Trophoblast cell (in vitro differentiated cells and primary cell): ENCODE measurements around the gene RAET1L.

Experiments used
- DNase-seq, 2 donors: peaks; one replicate each; pipeline ENCODE4 v3.0.0-alpha.2; 2016
- H2AFZ ChIP-seq: 2 replicates; pipeline ENCODE4 v1.6.1; 2013; ENCODE audit warnings: low read length, moderate library complexity, mild to moderate bottlenecking; ENCODE audit not compliant: insufficient read depth, poor library complexity
- H2AK5ac ChIP-seq: 2 replicates; pipeline ENCODE4 v1.6.1; 2013; ENCODE audit warnings: mild to moderate bottlenecking, low read length
- H2BK120ac ChIP-seq: 2 replicates; pipeline ENCODE4 v1.6.1; 2013; ENCODE audit warnings: low read length, mild to moderate bottlenecking, moderate library complexity; ENCODE audit not compliant: insufficient read depth, poor library complexity
- H2BK12ac ChIP-seq: 2 replicates; pipeline ENCODE4 v1.6.1; 2013; ENCODE audit warnings: mild to moderate bottlenecking, low read length, moderate library complexity
- H2BK5ac ChIP-seq: 2 replicates; pipeline ENCODE4 v1.6.1; 2013; ENCODE audit warnings: low read length, low read depth, moderate library complexity, mild to moderate bottlenecking; ENCODE audit not compliant: poor library complexity
- H3K14ac ChIP-seq: 2 replicates; pipeline ENCODE4 v1.6.1; 2013; ENCODE audit warnings: mild to moderate bottlenecking, low read length
- H3K18ac ChIP-seq: 2 replicates; pipeline ENCODE4 v1.6.1; 2013; ENCODE audit warnings: mild to moderate bottlenecking, low read length
- H3K23ac ChIP-seq: 2 replicates; pipeline ENCODE4 v1.6.1; 2013; ENCODE audit warnings: low read length
- H3K27ac ChIP-seq: 2 replicates; pipeline ENCODE4 v1.5.1; 2013; ENCODE audit warnings: low read depth, mild to moderate bottlenecking, inconsistent platforms, low read length, moderate library complexity
- H3K27me3 ChIP-seq: 2 replicates; pipeline ENCODE4 v1.6.1; 2013; ENCODE audit warnings: inconsistent platforms, mild to moderate bottlenecking, low read length, moderate library complexity; ENCODE audit not compliant: insufficient read depth
- H3K36me3 ChIP-seq, 2 experiments: 1 replicate in 1 of 2; 2 replicates in 1 of 2; pipeline ENCODE4 v1.6.1; 2013; ENCODE audit warnings: low read length in 2 of 2, mild to moderate bottlenecking in 2 of 2, moderate library complexity in 1 of 2; ENCODE audit not compliant: insufficient read depth in 2 of 2, control insufficient read depth in 1 of 2
- H3K4ac ChIP-seq: 2 replicates; pipeline ENCODE4 v1.6.1; 2013; ENCODE audit warnings: low read depth, mild to moderate bottlenecking, low read length, moderate library complexity
- H3K4me1 ChIP-seq, 2 experiments: 1 replicate in 1 of 2; 2 replicates in 1 of 2; pipeline ENCODE4 v1.6.1; 2013; ENCODE audit warnings: low read length in 2 of 2, mild to moderate bottlenecking in 2 of 2, moderate library complexity in 1 of 2; ENCODE audit not compliant: insufficient read depth in 2 of 2, control insufficient read depth in 1 of 2
- H3K4me2 ChIP-seq: 2 replicates; pipeline ENCODE4 v1.6.1; 2013; ENCODE audit warnings: inconsistent platforms, mild to moderate bottlenecking, low read length, moderate library complexity
- H3K4me3 ChIP-seq: 2 replicates; pipeline ENCODE4 v1.5.1; 2013; ENCODE audit warnings: mild to moderate bottlenecking, low read depth, low read length, inconsistent platforms
- H3K79me1 ChIP-seq: one replicate; pipeline ENCODE4 v1.6.1; 2013; ENCODE audit warnings: low read length
- H3K79me2 ChIP-seq: 2 replicates; pipeline ENCODE4 v1.6.1; 2013; ENCODE audit warnings: low read length, mild to moderate bottlenecking; ENCODE audit not compliant: control insufficient read depth, insufficient read depth, poor library complexity
- H3K9ac ChIP-seq: 2 replicates; pipeline ENCODE4 v1.6.1; 2013; ENCODE audit warnings: mild to moderate bottlenecking, low read length
- H3K9me3 ChIP-seq: 2 replicates; pipeline ENCODE4 v1.6.1; 2013; ENCODE audit warnings: low read depth, mild to moderate bottlenecking, control low read depth, inconsistent platforms, low read length; ENCODE audit not compliant: insufficient read depth
- H4K12ac ChIP-seq: 2 replicates; pipeline ENCODE4 v1.6.1; 2013; ENCODE audit warnings: low read depth, mild to moderate bottlenecking, low read length, moderate library complexity
- H4K8ac ChIP-seq: 2 replicates; pipeline ENCODE4 v1.6.1; 2013; ENCODE audit warnings: low read depth, mild to moderate bottlenecking, low read length, moderate library complexity
- H4K91ac ChIP-seq: one replicate; pipeline ENCODE4 v1.6.1; 2013; ENCODE audit warnings: low read depth, mild to moderate bottlenecking, low read length, moderate library complexity
- WGBS: extraction: QIAGEN DNeasy Blood & Tissue Kit; methylation state at CpG from one replicate; pipeline ENCODE4 v1.1.7; 2013; ENCODE audit warnings: missing lambda C conversion rate; ENCODE audit not compliant: insufficient read length, insufficient coverage; ENCODE audit errors: extremely low coverage; 5-methylcytosine and 5-hydroxymethylcytosine counted together

RAET1L gene

GRCh38 chr6:150001295-150002008 lies 23.9 kb downstream of the RAET1L start:
- DNase-seq: no peak
- Histone ChIP-seq H4K12ac (no peak overlapping the region), H3K14ac (no peak overlapping the region), H2AK5ac (no peak overlapping the region), H3K4me2 (no peak overlapping the region), H3K23ac (no peak overlapping the region), H3K79me2 (no peaks in the 10 kb centered on the region), H3K4ac (no peak overlapping the region), H2BK12ac (no peak overlapping the region), H3K4me3 (no peak overlapping the region), H3K36me3 (no peaks in the 10 kb centered on the region), H4K8ac (no peak overlapping the region), H2AFZ (no peak overlapping the region), H4K91ac (no peak overlapping the region), H3K9ac (no peak overlapping the region), H3K9me3 (peaks cover 9% of the 10 kb centered on the region), H3K27ac (no peak overlapping the region), H2BK120ac (no peak overlapping the region), H3K79me1 (no peaks in the 10 kb centered on the region), H2BK5ac (no peak overlapping the region), H3K4me1 (peaks cover 3% of the 10 kb centered on the region in 2 experiments), H3K18ac (no peak overlapping the region), H3K27me3 (peaks cover 8% of the 10 kb centered on the region)
- WGBS: no CpG with 5 or more reads among the region's 3 CpGs

- Histone ChIP-seq H2BK5ac (no peak overlapping the region), H3K9me3 (peaks cover 2% of the 10 kb centered on the region), H3K27me3 (peaks cover 6% of the 10 kb centered on the region), H2BK120ac (no peak overlapping the region), H2BK12ac (no peak overlapping the region), H3K23ac (no peak overlapping the region), H3K4ac (no peak overlapping the region), H2AFZ (no peak overlapping the region), H4K12ac (no peak overlapping the region), H4K91ac (no peak overlapping the region), H3K4me1 (peaks cover 3% of the 10 kb centered on the region in 2 experiments), H3K79me1 (no peaks in the 10 kb centered on the region), H3K14ac (no peak overlapping the region), H3K9ac (no peak overlapping the region), H3K79me2 (no peaks in the 10 kb centered on the region), H3K36me3 (no peaks in the 10 kb centered on the region), H3K27ac (no peak overlapping the region), H3K18ac (no peak overlapping the region), H3K4me2 (no peak overlapping the region), H3K4me3 (no peak overlapping the region), H4K8ac (no peak overlapping the region), H2AK5ac (no peak overlapping the region)
- WGBS: no CpG with 5 or more reads among the region's 2 CpGs
- no peak for DNase-seq
These were observed 25.7 kb downstream of the RAET1L start for GRCh38 chr6:149999636-150000035.

- Histone ChIP-seq H4K91ac (no peak overlapping the region), H2BK120ac (no peak overlapping the region), H3K14ac (no peak overlapping the region), H4K12ac (no peak overlapping the region), H3K18ac (no peak overlapping the region), H3K9ac (no peak overlapping the region), H2BK12ac (no peak overlapping the region), H3K36me3 (no peaks in the 10 kb centered on the region), H2AFZ (no peak overlapping the region), H3K4me3 (no peak overlapping the region), H3K27ac (no peak overlapping the region), H3K23ac (no peak overlapping the region), H3K27me3 (peaks cover 11% of the 10 kb centered on the region), H3K4me1 (no peaks in the 10 kb centered on the region), H3K9me3 (no peaks in the 10 kb centered on the region), H2AK5ac (no peak overlapping the region), H4K8ac (no peak overlapping the region), H3K79me1 (no peaks in the 10 kb centered on the region), H3K4me2 (no peak overlapping the region), H3K4ac (no peak overlapping the region), H2BK5ac (no peak overlapping the region), H3K79me2 (no peaks in the 10 kb centered on the region)
- no peak for DNase-seq
- WGBS: no CpG with 5 or more reads among the region's 7 CpGs
These were observed 29.4 kb downstream of the RAET1L start for GRCh38 chr6:149995971-149996370.

GRCh38 chr6:149995235-149995750 lies 30.0 kb downstream of the RAET1L start:
- Histone ChIP-seq H3K4me1 (peaks cover 0 to 2% of the 10 kb centered on the region in 2 experiments), H3K18ac (no peak overlapping the region), H4K12ac (no peak overlapping the region), H3K36me3 (no peaks in the 10 kb centered on the region), H2AFZ (no peak overlapping the region), H3K4me3 (no peak overlapping the region), H4K91ac (no peak overlapping the region), H2AK5ac (no peak overlapping the region), H3K9me3 (no peaks in the 10 kb centered on the region), H3K14ac (no peak overlapping the region), H2BK5ac (no peak overlapping the region), H3K79me1 (no peaks in the 10 kb centered on the region), H3K4ac (no peak overlapping the region), H2BK12ac (no peak overlapping the region), H4K8ac (no peak overlapping the region), H3K9ac (no peak overlapping the region), H2BK120ac (no peak overlapping the region), H3K23ac (no peak overlapping the region), H3K79me2 (no peaks in the 10 kb centered on the region), H3K27ac (no peak overlapping the region), H3K4me2 (no peak overlapping the region), H3K27me3 (peaks cover 18% of the 10 kb centered on the region)
- no CpG with 5 or more reads among the region's 6 CpGs for WGBS
- no peak for DNase-seq
